HK-2 (cell line): Measurements from ENCODE around the gene ZMIZ1.

Source experiments
- DNase-seq: peaks from one replicate; pipeline ENCODE4 v3.0.0-alpha.2; 2018; ENCODE audit not compliant: unreplicated experiment

ZMIZ1 gene

DNA sequence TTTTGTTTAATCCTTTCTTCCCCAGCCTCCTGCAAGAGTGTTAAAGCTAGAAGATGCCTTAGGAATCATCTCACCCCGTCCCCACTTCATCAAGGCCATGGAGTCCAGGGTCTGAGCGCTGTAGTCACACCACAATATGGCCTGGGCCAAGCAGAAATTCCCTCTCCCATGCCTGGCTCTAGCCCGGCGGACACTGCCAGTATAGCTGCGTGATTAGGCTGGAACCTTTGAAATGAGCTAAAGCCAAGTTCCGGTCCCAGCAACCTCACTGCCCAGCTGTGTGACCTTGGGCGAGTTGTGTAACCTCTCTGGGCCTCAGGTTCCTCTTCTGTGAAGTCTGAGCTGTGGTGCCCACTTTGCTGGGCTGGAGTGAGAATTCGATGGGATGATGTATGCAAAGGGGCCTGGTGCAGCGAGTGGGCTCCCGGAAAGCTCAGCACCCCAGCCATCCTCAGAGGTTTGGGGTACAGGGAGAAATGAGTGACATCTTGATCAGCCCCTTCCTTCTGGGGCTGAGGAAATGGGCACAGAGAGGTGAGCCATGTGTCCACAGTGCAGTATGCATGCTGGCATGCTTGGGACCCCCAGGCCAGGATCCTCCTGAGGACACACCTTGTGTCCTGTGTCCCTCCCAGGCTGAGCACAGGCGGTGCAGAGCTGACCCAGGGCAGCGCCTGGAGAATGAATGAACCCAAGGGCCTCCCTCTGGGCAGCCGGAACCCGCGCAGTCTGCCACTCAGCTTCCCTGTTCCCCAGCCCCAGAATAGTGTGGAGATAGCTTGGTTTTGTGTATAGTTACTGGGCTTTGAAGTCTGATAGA is 118.6 kb downstream of the ZMIZ1 start:
- DNase-seq: no peak

DNA sequence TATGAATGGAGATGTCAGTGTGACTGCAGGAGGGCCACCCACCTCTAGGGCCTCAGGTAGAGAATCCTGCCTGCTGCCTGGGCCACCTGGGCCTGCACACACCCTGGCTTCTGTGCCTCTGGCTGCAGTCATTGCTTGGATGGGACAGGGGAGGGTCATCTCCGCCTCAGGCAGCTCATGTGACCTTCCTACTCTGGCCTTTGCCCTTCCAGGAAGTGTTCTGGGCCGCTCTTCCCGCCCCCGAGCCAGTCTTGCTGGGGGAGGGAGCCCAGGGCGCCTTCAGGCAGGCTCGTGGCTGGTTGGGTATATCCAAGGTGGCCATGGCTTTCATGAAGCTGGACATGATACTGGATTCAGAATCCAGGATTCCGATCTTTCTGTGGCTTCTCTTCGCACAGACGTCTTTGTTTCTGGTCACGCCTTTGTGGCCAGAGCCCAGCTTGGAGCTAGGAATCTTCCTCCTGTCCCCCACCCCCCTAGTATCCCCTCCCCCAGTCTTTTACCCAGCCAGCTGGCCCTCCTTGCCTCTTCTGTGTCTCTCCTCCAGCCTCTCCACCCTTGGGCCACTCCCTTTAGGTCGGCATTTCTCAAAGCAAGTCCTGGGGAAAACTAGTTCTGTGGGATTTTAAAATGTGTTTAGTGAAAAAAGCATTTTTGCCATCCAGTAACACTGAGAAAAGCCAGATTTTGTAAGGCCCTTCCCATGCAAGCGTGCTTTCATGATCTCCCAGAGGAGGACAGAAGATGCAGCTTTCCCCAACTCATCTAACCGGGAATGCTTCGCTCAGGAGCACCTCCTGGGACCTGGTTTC is 119.6 kb downstream of the ZMIZ1 start:
- no peak for DNase-seq

DNA sequence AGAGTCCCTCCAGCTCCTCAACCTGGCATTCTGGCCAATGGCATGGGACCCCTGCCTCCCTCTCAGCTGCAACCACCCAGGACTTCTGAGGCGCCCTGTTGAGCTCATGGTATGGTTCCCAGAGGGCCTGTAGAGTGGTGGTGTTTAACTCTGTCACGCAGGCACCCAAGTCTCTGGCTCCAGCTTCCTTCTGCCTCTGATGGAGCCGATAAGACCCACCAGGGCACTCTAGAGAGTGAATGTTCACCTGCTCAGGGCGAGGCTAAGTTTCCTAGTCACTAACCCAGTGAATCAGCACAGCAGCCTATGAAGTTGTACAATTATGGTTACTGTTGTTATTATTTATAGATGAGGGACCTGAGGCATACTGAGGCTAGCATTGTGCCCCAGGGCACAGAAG is 120.4 kb downstream of the ZMIZ1 start:
- DNase-seq: no peak

DNA sequence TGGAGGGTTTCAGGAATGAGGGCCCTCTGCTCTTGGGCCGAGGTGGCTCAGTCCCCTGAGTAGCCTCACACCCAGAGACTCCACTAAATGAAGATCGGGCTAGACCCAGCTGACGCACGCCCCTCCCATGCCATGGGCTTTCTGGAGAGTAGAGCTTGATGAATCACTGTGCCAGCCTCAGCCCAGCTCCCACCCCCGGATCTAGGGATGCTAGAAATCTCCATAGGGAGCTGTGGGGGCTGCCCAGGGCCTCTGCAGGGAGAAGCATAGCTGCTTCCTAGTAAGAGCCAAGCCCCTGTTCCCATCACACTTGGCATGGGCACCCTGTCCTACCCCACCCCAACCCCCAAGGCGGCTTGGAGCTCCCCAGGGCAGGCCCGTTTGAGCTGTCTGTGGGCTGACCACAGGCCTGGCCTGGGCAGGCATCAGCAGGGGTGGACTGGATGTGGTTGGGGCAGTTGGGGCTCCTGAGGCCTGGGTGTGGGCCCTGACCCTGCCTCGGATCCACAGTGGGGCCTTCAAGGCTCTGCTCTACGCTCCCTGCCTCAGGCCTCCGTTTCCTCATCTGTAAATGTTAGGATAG is 121.2 kb downstream of the ZMIZ1 start:
- peak; percentile 65 for DNase-seq

DNA sequence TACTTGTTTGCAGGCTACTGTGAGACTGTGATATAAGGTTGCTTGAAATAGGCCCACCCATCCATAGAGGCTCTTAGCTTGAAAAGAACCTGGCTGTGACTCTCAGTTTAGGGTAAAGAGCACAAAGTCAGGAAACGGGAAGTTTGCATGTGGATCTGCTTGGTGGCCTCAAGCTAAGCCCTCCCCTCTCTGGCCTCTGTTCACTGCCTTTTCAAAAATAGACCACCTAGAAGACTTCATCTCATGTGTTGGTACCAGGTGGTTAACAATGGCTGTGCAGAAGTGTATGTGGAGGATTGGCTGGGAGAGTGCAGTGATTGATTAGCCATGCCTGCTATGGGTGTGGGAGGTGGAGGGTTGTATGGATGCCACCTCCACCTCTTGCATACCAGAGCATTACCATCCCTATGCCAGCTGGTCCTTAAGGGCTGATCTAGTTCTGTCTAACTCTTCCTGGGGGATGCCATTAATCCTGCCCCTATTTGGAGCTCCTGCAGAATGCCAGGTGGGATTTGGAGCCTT is 122.0 kb downstream of the ZMIZ1 start:
- DNase-seq: no peak

DNA sequence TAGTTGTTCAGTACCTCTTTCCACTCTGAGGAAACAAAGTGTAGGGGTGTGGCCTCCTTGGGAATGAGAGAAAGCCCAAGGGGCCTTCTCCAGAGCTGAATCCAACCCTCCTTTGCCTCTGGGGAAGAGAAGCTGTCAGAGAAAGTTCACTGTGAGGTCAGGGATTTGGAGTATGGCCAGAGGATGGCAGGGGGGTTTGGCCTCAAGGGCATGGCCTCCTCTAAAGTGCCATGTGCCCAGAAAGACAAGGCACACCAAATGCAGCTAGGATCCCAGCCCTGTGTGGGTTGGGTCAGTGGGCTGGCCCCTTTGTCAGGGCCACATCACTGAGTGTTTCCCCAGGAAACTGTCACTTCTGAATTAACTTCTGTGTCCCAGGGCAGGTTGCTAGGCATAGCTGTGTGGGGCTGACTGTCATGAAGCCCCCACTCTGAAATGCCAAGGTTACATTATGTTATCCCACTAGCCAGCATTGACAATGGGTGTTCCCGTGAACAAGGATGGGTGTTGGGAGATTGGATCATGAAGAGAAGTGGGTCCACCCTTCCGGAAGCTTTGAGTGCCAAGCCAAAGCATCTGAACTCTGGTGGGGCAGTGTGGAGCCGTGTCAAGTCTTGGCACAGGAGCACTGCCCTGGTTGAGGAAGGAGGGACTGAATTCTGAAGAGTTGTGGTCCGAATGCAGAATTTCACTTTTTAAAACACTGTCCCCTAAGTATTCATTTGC is 123.3 kb downstream of the ZMIZ1 start:
- no peak for DNase-seq

DNA sequence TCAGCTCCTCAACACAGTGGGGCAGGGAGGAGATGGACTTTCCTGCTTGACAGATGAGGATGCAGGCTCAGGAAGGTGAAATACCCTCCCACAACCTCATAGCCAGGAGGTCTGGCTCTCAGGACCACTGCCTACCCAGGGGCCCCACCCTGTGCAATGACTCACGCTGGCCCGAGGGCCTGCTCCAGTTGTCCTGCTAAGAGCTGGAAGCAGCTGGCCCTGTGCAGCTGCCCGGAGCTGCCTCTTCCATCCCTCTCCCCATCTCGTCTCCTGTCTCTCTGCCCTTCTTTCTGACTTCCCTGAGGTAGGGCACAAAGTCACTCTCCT is 123.9 kb downstream of the ZMIZ1 start:
- DNase-seq: no peak

DNA sequence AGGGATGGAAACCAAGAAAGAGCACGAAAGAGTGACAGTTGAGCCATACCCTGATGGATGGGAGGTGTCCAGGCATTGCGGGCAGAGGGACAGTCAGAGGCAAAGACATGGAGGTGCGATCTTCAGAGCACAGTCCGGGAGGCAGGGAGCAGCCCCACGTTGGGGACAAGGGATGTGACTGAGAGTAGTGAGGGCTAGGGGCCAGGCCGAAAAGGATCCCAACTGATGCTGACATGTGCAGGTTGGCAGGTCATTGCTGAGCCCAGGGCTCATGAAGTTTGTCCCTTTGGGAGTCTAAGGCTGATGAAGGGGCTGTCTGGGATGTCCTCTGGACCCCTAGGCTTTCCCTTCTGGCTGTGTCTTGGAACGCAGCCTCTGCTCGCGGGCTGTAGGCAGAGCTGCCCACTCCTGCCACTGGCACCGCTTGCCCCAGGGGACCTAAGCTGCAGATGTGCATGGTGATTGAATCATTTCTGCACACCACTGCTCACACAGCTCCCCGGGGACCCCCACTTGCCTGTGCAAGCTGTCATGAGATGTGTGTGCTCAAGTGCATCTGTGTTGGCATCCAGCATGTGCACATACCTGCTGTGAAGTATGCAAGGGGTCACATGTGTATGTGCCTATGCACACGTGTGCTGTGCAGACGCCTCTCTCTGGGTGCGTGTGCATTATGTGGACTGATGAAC is 125.1 kb downstream of the ZMIZ1 start:
- DNase-seq: no peak

DNA sequence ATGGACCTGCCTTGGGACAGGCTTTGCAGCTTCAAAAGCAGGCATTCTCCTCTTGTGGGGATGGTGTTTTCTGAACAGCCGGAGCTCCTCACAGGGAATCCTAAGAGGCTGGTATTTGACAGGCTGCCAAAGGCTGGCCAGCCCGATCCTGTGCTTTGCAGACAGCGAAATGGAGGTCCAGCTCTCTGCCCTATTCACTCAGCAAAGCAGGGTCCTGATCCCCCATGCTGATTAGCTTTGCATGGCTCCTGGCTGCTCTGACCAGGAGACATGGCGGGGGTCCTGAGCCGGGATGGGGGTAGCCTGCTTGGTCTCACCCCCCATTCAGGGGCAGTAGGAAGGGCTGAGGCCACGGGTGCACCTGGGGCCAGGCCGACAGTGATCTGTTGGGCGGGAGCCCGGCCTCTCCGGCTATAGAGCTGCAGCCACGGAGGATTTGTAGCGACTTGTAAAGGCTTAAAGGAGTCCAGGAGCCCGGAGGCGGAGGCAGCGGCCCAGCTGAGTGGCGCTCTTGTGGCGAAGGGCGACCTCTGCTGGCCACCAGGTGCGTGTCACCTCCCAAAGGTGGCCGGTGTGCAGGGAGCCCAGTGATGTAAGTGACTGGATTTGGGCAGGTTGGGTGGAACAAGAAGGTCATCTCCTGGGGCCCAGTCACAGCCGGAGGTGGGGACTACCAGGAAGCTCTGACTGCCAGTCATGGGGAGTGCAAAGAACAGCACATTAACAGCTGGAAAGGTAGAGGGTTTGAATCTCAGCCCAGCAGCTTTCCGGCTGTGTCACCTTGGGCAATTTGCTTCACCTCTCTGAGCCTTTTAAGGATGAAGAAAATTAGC is 126.5 kb downstream of the ZMIZ1 start:
- peak; percentile 96 for DNase-seq

DNA sequence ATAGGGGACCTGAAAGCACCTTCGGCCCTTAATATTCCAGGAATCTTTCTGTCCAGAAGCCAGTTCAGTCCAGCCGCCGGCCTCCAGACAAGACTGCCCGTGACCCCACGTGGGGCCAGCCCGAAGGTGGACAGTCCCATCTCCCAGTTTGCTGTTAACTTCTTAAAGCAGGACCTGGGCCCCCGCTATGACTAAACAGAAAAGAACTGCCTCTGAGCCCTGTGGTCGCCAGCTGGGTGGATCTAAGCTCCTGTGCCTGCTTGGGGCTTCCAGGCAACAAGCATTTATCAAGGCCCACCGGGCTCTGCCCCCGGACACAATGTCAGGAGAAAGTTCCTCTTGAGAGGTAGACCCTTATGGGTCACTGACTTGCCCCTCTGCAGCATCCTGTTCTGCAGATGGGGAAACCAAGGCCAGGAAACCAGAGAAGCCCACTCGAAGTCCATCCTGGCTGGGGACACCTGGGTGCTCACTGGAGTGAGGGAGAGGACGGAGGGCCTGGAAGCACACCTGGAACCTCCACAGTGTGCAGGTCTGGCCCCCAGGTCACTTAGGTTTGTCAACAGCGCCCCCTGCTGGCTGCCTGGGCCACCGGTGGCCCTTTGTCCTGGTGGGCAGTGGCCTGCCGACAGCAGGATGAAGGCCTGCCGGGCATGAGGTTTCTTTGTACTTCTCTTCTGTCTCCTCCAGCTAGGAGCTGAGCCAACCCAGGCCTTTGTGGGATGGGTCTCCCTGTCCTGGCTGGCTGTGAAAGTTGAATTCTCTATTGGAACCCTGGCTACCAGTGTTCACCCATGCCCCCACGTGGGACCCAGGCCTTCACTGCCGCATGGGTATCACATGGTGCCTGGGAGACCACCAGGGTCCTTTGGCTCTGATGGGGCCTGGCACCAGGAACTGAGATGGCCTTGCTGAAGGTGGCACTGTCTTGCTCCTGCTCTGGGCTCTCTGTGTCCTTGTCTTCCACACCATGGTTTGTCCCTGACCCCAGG is 128.0 kb downstream of the ZMIZ1 start:
- DNase-seq: peak; percentile 86

DNA sequence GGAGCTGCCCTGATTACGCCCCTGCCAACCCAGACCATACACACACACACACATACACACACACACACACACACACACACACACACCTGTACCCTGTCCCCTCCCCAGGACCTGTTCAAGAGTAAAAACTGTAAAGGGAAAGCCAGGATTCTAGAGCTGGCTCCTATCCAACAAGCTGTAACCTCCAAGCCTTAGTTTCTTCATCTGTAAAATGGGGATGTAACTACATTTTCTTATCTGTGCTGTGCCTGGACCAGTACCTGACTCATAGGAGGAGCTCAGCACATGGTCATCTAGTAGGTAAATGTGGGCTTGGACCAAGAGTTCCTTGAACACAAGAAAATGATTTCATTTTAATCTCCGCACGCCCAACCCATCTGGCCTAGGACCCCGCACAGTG is 128.8 kb downstream of the ZMIZ1 start:
- no peak for DNase-seq

DNA sequence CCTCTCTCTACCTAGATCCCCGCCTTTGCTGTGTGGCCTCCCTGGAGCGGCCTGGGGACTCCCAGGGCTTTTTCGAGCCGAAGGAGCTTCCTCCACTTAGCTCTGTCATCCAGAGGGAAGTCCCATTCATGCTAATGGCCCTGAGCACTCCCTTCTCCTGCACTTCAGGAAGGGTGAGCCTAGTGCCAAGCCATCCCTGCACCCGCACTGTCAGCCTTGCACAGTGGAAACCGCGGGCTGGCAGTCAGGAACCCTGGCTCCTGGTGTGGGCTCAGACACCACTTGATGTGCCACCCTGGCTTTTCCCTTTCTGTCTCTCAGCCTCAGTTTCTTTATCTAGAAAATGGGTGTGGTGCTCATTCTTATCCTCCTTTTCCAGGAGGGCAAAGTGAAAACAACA is 131.6 kb downstream of the ZMIZ1 start:
- no peak for DNase-seq

DNA sequence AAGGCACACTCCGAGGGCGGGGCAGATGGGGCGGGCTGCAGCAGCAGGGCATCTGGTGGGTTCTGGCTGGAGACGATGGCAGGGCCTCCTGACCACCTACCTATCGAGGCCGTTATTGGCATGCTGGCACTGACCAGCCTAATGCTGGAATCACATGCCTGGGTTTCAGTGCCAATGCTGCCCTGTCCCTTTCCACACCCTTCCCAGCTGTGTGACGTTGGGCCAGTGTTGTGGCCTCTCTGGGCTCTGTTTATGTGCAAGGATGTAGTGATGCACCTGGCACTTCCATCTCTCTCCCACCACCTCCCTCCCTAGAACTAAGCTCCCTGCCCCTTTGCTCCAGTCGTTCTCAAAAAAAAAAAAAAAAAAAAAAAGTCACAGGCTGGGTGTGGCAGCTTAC is 132.9 kb downstream of the ZMIZ1 start:
- no peak for DNase-seq

DNA sequence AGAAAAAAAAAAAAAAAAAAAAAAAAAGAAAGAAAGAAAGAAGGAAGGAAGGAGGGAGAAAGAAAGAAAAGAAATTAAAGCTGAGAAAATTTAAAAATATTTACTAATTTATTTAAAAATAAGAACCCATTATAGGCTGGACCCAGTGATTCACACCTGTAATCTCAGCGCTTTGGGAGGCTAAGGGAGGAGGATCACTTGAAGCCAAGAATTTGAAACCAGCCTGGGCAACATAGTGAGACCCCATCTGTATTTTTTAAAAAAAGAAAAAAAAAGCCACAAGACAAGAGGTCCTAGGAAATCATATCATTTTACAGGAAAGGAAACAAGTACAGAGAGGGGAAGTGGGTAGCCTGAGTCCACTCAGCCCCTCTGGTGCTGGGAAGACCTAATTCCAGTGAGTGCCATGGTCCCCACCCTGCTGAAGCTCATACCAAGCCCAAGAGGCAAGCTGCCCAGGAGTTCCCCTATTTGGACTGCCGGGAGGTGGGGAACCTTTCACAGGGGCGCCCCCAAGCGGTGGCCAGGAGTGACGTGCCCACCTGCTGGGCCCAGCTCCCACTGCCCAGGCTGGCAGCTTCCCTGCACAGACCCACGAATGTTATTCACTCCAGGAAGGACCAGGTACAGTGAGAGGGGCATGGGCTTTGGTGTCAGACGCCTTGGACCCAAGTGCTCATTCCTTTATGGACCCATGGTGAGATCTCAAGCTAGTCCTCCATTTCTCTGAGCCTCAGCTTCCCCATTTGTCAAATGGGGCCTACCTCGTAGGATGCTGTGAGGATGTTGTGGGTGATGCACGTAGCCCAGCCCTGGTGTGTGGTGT is 133.6 kb downstream of the ZMIZ1 start:
- no peak for DNase-seq

DNA sequence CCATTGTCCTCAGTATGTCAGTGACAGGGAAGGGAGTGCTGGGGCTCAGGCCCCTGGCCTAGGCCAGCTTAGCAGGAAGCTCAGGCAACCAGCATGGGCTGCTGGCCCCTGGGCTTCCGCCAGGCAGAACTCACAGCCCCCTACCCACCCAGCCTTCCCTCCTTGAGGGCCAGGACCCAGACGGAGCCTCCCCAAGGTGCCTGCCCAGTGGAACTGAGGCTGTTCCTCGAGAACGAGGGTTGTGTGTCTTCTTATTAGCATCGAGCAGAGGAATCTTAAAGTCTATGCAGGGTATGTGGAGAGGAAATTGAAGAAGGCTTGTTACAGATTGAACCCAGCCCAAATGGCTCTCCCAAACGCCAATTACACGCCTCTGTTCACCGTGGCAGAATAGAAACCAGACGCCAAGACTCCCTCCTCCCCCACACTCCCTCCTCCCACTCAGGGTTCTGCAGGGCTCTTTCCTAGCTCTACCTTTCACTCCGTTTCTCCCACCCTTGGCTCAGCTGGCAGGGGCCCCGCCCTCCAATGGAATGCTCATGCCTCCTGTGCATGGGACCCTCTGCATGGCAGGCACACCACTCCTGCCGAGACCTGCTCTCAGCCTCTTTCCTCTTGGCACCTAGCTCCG is 134.4 kb downstream of the ZMIZ1 start:
- DNase-seq: no peak

DNA sequence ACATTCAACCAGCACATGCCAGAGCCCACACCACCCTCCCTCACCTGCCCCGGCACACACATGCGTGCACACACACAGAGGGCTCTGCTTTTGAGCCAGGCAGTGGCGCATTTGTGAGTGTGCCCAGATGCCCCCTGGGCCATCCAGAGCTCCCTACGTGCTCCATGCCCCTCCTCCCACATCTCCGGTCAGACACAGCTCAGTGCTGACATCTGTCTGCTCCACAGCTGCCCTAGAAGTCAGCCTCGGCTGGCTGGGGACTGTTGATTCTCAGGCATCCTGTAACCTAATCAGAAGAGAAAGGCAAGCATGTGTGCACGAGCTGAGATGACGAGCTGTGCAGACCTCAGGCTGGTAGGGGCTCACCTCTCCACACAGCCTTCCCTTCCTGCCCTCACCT is 135.1 kb downstream of the ZMIZ1 start:
- no peak for DNase-seq

DNA sequence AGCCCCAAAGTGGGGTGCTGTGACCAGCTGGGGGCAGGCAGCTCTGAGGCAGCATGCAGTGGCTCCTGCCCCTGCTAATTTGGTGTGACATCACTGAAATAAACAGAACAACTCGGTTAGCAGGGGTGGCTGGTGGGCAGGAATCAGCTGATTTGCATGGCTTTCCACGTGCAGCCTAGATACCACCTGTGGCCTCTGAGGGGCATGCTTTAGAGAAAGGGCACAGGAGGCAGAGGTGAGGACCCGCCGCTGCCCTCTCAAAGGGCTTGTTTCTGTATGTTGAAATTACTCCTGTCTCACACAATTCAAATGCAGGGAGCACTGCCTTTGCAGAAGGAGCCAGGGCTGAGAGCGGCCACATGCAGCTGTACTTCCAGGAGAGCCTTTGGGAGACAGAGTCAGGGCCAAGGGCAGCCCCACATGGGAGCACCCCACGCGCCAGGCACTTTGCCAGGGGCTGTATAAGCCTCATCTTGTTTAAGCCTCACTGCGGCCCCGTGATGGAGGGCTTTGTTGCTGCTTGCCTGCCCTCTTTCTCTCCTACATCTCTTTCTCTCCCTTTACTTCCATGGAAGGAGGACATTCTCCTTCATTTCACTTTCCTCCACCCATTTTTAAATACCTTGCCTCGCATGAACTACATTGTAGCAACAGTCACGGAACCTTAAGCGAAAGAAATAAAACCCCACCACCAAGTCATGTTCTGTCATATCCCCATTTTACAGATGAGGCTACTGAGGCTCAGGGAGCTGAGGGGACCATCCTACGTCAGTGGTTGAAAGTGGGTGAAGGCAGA is 137.7 kb downstream of the ZMIZ1 start:
- no peak for DNase-seq
